Measurements from ENCODE around the gene ADAMTSL1. TPM values are rescaled to one million over a fixed set of nuclear protein-coding genes. Genes with fewer than 3 reads are reported as not detected.

Gene ADAMTSL1
- total and polyA plus RNA-seq, 2 of the 13 experiments (the other 11 are each of a cell fraction or from before 2014, with no cell fraction given) = not detected

- Histone ChIP-seq H3K9ac (ENCODE audit: insufficient read depth, low read depth, low read length) (no peak overlapping the region), H3K27ac (ENCODE audit: extremely low read length, insufficient read depth, low read length) (no peak overlapping the region), H3K36me3 (replicated peaks in 1 of 2; ENCODE audit: control insufficient read depth in 1 of 2, insufficient read depth in 2 of 2, low read length in 2 of 2) (no peaks in the 10 kb centered on the region), H2AFZ (ENCODE audit: low read length) (no peak overlapping the region), H3K4me2 (ENCODE audit: low read depth, low read length) (no peak overlapping the region), H3K79me2 (ENCODE audit: insufficient read depth, low read length) (no peaks in the 10 kb centered on the region), H4K20me1 (ENCODE audit: insufficient read depth, low read length) (no peaks in the 10 kb centered on the region), H3K27me3 (ENCODE audit: control insufficient read depth in 1 of 2, insufficient read depth in 2 of 2, low read length in 2 of 2) (no peaks in the 10 kb centered on the region), H3K4me1 (ENCODE audit: insufficient read depth, low read length) (no peaks in the 10 kb centered on the region), H3K4me3 (replicated peaks in 1 of 3; ENCODE audit: insufficient read depth in 1 of 3, low read depth in 2 of 3, low read length in 3 of 3) (no peak overlapping the region), H3K9me3 (ENCODE audit: low read length) (no peaks in the 10 kb centered on the region)
- in situ Hi-C loops (cut with HindIII; ENCODE audit: extremely low pct_ligation_motif_present, low pct_unique_long_range_greater_than_20kb) (no loop called here), intact Hi-C loops (cut with micrococcal nuclease; ENCODE audit: unreplicated experiment) (no loop called here)
- TF ChIP-seq ZMYM2 (CRISPR knock-in tag; IDR thresholded peaks at IDR 0.05) (no peak), ZNF576 (CRISPR knock-in tag; IDR thresholded peaks at IDR 0.05) (no peak), ARID5B (CRISPR knock-in tag; IDR thresholded peaks at IDR 0.05) (no peak), ISL2 (CRISPR knock-in tag; IDR thresholded peaks at IDR 0.05) (no peak), CCAR2 (optimal IDR thresholded peaks at IDR 0.05; ENCODE audit: low read depth, low read length) (no peak), SATB2 (CRISPR knock-in tag; IDR thresholded peaks at IDR 0.05) (no peak), WIZ (CRISPR knock-in tag; IDR thresholded peaks at IDR 0.05) (no peak), ZNF407 (CRISPR knock-in tag; IDR thresholded peaks at IDR 0.05; ENCODE audit: not compliant biosample characterization) (no peak), ZNF296 (CRISPR knock-in tag; conservative IDR thresholded peaks at IDR 0.05) (no peak), SRY (CRISPR knock-in tag; IDR thresholded peaks at IDR 0.05) (no peak), REL (CRISPR knock-in tag; conservative IDR thresholded peaks at IDR 0.05) (no peak), ZNF337 (CRISPR knock-in tag; IDR thresholded peaks at IDR 0.05; ENCODE audit: borderline replicate concordance, low read depth) (no peak), ZNF782 (CRISPR knock-in tag; IDR thresholded peaks at IDR 0.05; ENCODE audit: borderline replicate concordance) (no peak)
- DNase-seq (ENCODE audit: low spot score) = no peak
- BruUV-seq (replicated peaks) = no TSS peak
- no peak for FAIRE-seq
- no peak for ATAC-seq
- 5% methylated on average over 1 of the region's 1 CpG for WGBS (ENCODE audit: low lambda C conversion rate)
- POLR2A ChIA-PET = no interaction called here
- CTCF ChIA-PET (ENCODE audit: low intra/inter-chr PET ratio, low total read pairs) = no interaction called here
Measured at GRCh38 chr9:18726546-18726945, 252.6 kb downstream of the ADAMTSL1 start.

Measured in HepG2 (cell line).